ENCODE measurements around the gene POLR1C. TPM values are rescaled to one million over a fixed set of nuclear protein-coding genes. Genes with fewer than 3 reads are reported as not detected.

The POLR1C gene
- total and polyA plus RNA-seq, 10 of the 15 experiments (the other 5 are each of a cell fraction or from before 2014, with no cell fraction given) = 40.0 to 180 (median 66.2) TPM

DNA sequence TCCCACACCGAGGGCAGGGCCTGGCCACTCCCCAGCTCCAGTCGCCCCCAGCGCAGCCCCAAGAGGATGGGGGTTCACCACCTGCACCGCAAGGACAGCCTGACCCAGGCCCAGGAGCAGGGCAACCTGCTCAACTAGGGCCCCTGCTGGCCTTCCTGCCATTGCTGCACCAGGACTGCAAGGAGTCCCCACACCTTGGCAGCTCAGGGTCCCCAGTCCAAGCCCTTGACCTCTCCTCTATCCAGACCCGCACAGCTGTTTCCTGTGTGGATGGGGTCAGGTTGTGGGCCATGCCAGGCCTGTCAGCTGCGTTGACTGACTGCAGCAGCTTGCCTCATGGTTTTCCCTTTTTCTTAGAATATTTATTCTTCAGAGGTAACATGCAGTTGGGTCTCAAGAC, 11.2 kb upstream of the POLR1C start:
- CTCF ChIA-PET = interaction anchor here (0.6 to 6.8 kb wide), 50 partner anchors 11 to 521 kb away, joined by 3 to 70 read pairs (median 6); partner anchors contain the start of genes ABCC10, CRIP3, DLK2 and POLR1C
- RAD21 ChIA-PET (ENCODE audit: unreplicated experiment) = interaction anchor here (0.7 to 3.3 kb wide), 15 partner anchors 10 to 331 kb away, joined by 3 to 44 read pairs (median 4); partner anchors contain the start of genes DLK2 and DNPH1
- Histone ChIP-seq H3K27ac (ENCODE audit: control insufficient read depth, insufficient read depth) (no peak overlapping the region), H3K4me1 (ENCODE audit: control insufficient read depth, insufficient read depth, low read length) (peaks cover 4% of the 10 kb centered on the region; the same call in 1 of the 2 replicates), H3K9me3 (replicated peaks; ENCODE audit: control insufficient read depth, insufficient read depth, low read length) (no peaks in the 10 kb centered on the region), H3K36me3 (ENCODE audit: control insufficient read depth in 2 of 2, insufficient read depth in 2 of 2, low read length in 1 of 2) (peaks cover 4 to 23% of the 10 kb centered on the region in 2 experiments; a peak in 3 of 4 replicates), H3K27me3 (replicated peaks in 1 of 2; ENCODE audit: control insufficient read depth in 2 of 2, insufficient read depth in 2 of 2, low read length in 1 of 2) (peaks cover 0 to 2% of the 10 kb centered on the region in 2 experiments; a peak in 1 of 4 replicates), H3K79me2 (ENCODE audit: control insufficient read depth, insufficient read depth, low read length) (no peaks in the 10 kb centered on the region), H3K4me3 (no peak overlapping the region), H4K20me1 (ENCODE audit: control insufficient read depth, insufficient read depth) (no peaks in the 10 kb centered on the region), H2AFZ (ENCODE audit: control insufficient read depth, low read depth, low read length) (no peak overlapping the region), H3K4me2 (ENCODE audit: control insufficient read depth, insufficient read depth) (no peak overlapping the region), H3K9ac (ENCODE audit: control insufficient read depth, insufficient read depth, low read length) (no peak overlapping the region)
- DNase-seq (ENCODE audit: low read depth, low spot score) = no peak
- 81% methylated on average over 6 of the region's 6 CpGs for WGBS (ENCODE audit: insufficient coverage, insufficient replicate concordance, low lambda C conversion rate, missing lambda C conversion rate)
- SMC1A ChIA-PET (ENCODE audit: uncharacterized antibody, unreplicated experiment) = interaction anchor here (0.6 to 3.4 kb wide), 21 partner anchors 11 to 363 kb away, joined by 3 to 16 read pairs (median 4); partner anchors contain the start of genes POLR1C and YIPF3
- TF ChIP-seq ZBTB4 (CRISPR knock-in tag; IDR thresholded peaks at IDR 0.05) = no peak
- no peak for TF ChIP-seq HDGF (IDR thresholded peaks at IDR 0.05)
- TF ChIP-seq ATF7 (IDR thresholded peaks at IDR 0.05; ENCODE audit: low read depth) = no peak
- TF ChIP-seq PKNOX1 (IDR thresholded peaks at IDR 0.05) = no peak
- TF ChIP-seq, protein P1, sequence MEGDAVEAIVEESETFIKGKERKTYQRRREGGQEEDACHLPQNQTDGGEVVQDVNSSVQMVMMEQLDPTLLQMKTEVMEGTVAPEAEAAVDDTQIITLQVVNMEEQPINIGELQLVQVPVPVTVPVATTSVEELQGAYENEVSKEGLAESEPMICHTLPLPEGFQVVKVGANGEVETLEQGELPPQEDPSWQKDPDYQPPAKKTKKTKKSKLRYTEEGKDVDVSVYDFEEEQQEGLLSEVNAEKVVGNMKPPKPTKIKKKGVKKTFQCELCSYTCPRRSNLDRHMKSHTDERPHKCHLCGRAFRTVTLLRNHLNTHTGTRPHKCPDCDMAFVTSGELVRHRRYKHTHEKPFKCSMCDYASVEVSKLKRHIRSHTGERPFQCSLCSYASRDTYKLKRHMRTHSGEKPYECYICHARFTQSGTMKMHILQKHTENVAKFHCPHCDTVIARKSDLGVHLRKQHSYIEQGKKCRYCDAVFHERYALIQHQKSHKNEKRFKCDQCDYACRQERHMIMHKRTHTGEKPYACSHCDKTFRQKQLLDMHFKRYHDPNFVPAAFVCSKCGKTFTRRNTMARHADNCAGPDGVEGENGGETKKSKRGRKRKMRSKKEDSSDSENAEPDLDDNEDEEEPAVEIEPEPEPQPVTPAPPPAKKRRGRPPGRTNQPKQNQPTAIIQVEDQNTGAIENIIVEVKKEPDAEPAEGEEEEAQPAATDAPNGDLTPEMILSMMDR (IDR thresholded peaks at IDR 0.05 in 2 of 3, conservative IDR thresholded peaks at IDR 0.05 in 1 of 3; ENCODE audit: control insufficient read depth in 2 of 3, extremely low read depth in 1 of 3, insufficient read depth in 1 of 3, low read depth in 3 of 3, low read length in 3 of 3) = peak in 1 of 3 experiments; percentile 26; a peak in 1 of 6 replicates
- no peak for TF ChIP-seq SIX5 (IDR thresholded peaks at IDR 0.05; ENCODE audit: low read depth, low read length, severe bottlenecking)
- no peak for TF ChIP-seq BHLHE40 (IDR thresholded peaks at IDR 0.05; ENCODE audit: borderline replicate concordance in 1 of 2, low read depth in 2 of 2, low read length in 1 of 2)
- FAIRE-seq = no peak
- POLR2A ChIA-PET = interaction anchor here (0.6 to 0.9 kb wide), 2 partner anchors 45 to 119 kb away, joined by 3 to 5 read pairs; no protein-coding TSS in a partner anchor
- BruUV-seq (replicated peaks) = no TSS peak
- in situ Hi-C loops (cut with MboI) (loop anchor here (5.0 kb wide), 1 partner anchor 248 kb away; no protein-coding TSS in a partner anchor), intact Hi-C loops (cut with micrococcal nuclease; ENCODE audit: unreplicated experiment) (loop anchor here (1.0 to 5.0 kb wide), 3 partner anchors 51 to 242 kb away; partner anchors contain the start of gene DLK2)
- ATAC-seq = no peak

Measured in GM12878 (cell line).